Omental fat pad (tissue), 4 donors: ENCODE measurements around the gene CNTN6. TPM values are rescaled to one million over a fixed set of nuclear protein-coding genes. Genes with fewer than 3 reads are reported as not detected.

Source experiments
- ATAC-seq: fragments of 150-250 bp; one replicate; pipeline ENCODE4 v1.9.1; 2016; ENCODE audit warnings: mild to moderate bottlenecking, moderate library complexity; ENCODE audit not compliant: low FRiP score
- DNase-seq: peaks from one replicate; pipeline ENCODE4 v3.0.0-alpha.2; 2019; ENCODE audit warnings: low spot score
- total RNA-seq, 4 donors: library from RNA; depleted of rRNA; stranded (reverse); fragments of >200 nt; gene quantifications; one replicate each; pipeline ENCODE4 v1.1.0, GENCODE V29; 2016
- TF ChIP-seq, protein P1 (sequence below), 3 donors: fragments of 450-650 bp; IDR thresholded peaks; one replicate each; pipeline ENCODE4 v1.5.1; 2016 to 2017; ENCODE audit warnings: antibody characterized with exemption in 3 of 3, mild to moderate bottlenecking in 3 of 3, moderate library complexity in 2 of 3

CNTN6 gene
- total RNA-seq, 4 donors from 2014 or later, result 1.0 TPM; not detected in 3

DNA sequence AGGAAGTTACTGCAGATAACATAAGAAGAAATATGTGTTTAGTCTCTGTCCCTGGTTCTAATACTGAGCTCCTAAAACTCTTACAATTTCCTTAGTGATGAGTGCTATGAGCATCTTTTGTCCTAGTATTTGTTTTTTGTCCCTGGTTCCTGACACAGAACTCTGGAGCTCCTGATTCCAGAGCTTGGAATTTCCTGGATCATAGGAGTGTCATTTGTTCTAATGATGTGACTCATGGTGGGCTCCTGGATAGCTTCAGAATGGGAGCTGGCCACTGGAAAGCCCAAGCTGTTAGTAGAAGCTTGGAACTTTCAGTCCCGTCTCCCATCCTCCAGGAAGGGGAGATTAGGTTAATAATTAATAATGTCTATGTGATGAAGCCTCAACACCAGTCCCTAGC, 98.2 kb downstream of the CNTN6 start:
- ATAC-seq (no peak), DNase-seq (no peak)
- TF ChIP-seq, protein P1, sequence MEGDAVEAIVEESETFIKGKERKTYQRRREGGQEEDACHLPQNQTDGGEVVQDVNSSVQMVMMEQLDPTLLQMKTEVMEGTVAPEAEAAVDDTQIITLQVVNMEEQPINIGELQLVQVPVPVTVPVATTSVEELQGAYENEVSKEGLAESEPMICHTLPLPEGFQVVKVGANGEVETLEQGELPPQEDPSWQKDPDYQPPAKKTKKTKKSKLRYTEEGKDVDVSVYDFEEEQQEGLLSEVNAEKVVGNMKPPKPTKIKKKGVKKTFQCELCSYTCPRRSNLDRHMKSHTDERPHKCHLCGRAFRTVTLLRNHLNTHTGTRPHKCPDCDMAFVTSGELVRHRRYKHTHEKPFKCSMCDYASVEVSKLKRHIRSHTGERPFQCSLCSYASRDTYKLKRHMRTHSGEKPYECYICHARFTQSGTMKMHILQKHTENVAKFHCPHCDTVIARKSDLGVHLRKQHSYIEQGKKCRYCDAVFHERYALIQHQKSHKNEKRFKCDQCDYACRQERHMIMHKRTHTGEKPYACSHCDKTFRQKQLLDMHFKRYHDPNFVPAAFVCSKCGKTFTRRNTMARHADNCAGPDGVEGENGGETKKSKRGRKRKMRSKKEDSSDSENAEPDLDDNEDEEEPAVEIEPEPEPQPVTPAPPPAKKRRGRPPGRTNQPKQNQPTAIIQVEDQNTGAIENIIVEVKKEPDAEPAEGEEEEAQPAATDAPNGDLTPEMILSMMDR (IDR thresholded peaks at IDR 0.05), result no peak

DNA sequence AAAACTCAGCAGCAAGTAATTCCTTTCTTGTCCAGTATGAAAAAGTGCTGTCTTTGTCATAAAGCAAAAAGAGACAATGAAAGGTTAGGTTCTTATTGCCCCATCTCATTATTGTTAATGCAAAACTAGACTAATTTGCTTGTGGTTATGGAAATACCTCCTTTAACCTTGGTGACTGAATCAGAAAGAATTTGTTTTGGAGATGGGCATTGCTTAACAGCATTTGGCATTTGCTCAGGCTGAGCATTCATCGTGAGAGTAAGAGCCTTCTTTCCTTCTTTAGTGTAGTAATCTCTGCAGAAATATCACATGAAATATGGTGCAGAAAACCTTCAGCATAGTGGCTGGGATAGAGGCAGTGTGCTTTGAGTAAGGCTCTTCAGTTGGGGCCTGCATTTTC, 103.1 kb downstream of the CNTN6 start:
- TF ChIP-seq, protein P1 (IDR thresholded peaks at IDR 0.05), result no peak
- ATAC-seq (peak; percentile 93), DNase-seq (no peak)

DNA sequence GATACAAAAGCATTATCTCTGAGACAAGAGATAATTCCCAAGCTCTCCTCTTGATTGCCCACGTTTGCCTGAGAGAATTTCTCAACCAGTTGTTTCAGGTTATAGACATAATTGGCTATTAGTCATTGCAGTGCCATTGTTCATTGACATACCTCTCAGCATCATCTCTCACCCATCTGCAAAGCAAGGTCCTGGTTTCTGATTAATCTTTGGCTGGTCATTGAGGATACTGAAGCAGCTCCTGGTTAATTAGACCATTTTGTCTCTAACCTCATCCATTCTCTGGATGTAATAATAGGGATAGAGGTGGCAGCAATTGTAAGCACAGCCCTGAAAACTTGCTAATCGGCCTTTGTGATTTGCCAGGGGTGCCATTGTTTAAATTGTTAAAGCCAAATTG, 104.2 kb downstream of the CNTN6 start:
- ATAC-seq, result no peak
- DNase-seq, result no peak
- TF ChIP-seq, protein P1 (IDR thresholded peaks at IDR 0.05), result no peak

DNA sequence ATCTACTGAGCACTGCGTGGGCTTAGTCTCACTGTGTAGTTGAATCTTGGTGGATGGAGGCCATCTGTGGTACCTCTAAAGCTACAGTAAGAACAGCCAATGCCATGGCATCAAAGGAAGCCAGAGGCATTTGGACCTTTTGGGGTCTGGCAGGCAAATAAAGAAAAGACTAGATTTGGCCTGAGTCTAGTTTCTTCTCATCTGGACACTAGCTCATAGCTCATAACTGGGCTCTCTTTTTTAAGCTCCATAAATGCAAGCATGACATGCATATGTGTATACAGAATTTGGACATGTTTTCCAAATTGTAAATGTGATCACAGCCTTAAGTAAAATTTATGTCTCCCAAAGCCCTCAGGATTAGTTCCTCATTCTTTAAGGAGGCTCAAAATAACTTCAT, 107.5 kb downstream of the CNTN6 start:
- ATAC-seq, result no peak
- TF ChIP-seq, protein P1 (IDR thresholded peaks at IDR 0.05), result no peak
- no peak for DNase-seq

DNA sequence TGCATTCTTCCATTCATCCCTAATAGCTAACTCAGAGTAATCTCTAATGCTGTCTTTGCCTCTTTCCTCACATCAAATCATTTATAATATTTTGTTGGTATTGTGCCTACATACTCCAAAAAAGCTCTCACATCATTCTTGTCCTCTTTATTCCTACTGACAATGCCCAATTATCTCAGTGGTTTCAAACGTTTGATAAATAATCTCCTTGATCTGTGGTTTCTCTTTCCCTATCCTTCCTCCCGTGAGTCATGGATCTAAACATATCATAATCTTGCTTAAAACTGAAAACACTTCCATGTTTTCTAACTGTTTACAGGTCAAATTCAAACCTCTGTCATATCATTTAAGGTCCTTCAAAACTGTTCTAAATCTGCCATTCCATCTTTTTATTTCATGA, 115.1 kb downstream of the CNTN6 start:
- no peak for ATAC-seq
- TF ChIP-seq, protein P1 (IDR thresholded peaks at IDR 0.05), result no peak
- no peak for DNase-seq

DNA sequence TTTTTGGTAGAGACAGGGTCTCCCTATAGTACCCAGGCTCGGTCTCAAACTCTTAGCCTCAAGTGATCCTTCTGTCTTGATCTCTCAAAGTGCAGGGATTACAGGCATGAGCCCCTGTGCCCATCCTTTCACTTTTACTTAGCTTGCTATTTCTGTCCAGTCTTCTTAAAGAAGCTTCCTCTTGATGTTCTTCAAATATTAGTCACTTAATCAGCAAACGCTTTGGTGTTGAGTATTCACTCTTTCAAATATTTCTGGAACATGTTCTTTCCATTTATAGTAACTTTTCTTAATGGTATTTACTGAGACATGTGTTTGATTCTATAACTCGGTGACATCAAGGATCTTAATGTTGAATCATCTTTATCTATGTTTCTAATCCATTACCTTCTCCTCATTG, 122.1 kb downstream of the CNTN6 start:
- no peak for ATAC-seq
- TF ChIP-seq, protein P1 (IDR thresholded peaks at IDR 0.05), result no peak
- no peak for DNase-seq

DNA sequence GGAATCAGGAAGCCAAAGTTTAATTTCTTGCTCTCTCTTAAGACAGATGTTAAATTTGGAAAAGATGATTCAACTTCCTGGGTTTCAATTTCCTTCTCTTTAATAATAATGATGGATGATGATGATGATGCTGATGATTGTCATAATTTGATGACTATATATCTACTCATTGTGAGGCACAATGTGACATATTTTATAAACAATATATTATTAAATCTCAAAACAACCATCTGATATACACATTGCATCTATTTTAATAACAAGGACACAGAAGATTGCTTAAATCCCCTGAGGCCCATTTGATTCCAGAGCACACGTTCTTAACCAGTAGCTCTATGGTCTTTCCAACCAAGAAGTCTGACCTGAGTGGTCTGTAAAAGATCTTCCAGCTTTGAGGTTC, 124.0 kb downstream of the CNTN6 start:
- no peak for ATAC-seq
- DNase-seq, result no peak
- TF ChIP-seq, protein P1 (IDR thresholded peaks at IDR 0.05), result no peak
